Epidermal melanocyte (primary cell): ENCODE measurements around the gene FBXL13.
"Not testable (repeated sequence)": the region's sequence is repeated elsewhere in the genome, so short reads cannot be mapped to it uniquely, and the experiment has no call there.

Experiments used
- DNase-seq: peaks from one replicate; pipeline ENCODE4 v3.0.0; 2011; ENCODE audit warnings: low spot score; ENCODE audit not compliant: insufficient read length

Gene FBXL13

DNA sequence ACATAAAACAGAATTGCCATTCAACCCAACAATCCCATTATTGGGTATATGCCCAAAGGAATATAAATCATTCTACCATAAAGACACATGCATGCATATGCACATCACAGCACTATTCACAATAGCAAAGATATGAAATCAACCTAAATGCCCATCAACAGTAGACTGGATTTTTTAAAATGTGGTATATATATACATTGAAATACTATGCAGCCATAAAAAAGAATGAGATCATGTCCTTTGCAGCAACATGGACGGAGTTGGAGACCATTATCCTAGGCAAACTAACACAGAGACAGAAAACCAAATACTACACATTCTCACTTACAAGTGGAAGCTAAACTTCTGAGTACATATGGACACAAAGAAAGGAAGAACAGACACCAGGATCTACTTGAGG lies 51.0 kb downstream of the FBXL13 start:
- DNase-seq, result not testable (repeated sequence)

DNA sequence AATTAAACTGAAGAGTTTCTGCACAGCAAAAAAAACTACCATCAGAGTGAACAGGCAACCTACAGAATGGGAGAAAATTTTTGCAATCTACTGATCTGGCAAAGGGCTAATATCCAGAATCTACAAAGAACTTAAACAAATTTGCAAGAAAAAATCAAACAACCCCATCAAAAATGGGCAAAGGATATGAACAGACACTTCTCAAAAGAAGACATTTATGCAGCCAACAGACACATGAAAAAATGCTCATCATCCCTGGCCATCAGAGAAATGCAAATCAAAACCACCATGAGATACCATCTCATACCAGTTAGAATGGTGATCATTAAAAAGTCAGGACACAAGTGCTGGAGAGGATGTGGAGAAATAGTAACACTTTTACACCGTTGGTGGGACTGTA lies 53.1 kb downstream of the FBXL13 start:
- not testable (repeated sequence) for DNase-seq

DNA sequence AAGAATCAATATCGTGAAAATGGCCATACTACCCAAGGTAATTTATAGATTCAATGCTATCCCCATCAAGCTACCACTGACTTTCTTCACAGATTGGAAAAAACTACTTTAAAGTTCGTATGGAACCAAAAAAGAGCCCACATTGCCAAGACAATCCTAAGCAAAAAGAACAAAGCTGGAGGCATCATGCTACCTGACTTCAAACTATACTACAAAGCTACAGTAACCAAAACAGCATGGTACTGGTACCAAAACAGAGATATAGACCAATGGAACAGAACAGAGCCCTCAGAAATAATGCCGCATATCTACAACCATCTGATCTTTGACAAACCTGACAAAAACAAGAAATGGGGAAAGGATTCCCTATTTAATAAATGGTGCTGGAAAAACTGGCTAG lies 53.7 kb downstream of the FBXL13 start:
- not testable (repeated sequence) for DNase-seq

DNA sequence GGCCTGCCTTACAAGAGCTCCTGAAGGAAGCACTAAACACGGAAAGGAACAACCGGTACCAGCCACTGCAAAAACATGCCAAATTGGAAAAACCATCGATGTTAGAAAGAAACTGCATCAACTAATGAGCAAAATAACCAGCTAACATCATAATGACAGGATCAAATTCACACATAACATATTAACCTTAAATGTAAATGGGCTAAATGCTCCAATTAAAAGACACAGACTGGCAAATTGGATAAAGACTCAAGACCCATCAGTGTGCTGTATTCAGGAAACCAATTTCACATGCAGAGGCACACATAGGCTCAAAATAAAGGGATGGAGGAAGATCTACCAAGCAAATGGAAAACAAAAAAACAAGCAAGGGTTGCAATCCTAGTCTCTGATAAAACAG lies 56.3 kb downstream of the FBXL13 start:
- not testable (repeated sequence) for DNase-seq

DNA sequence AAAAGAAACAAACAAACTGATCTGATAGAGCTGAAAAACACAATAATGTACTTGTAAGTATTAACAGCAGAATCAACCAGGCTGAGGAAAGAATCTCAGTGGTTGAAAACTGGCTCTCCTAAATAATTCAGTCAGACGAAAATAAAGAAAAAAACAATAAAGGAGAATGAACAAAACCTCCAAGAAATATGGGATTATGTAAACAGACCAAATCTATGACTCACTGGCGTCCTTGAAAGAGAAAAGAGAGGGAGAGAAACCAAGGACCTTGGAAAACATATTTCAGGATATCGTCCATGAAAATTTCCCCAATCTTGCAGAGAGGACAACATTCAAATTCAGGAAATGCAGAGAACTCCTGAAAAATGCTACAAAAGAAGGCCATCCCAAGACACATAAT lies 62.9 kb downstream of the FBXL13 start:
- DNase-seq, result no peak

DNA sequence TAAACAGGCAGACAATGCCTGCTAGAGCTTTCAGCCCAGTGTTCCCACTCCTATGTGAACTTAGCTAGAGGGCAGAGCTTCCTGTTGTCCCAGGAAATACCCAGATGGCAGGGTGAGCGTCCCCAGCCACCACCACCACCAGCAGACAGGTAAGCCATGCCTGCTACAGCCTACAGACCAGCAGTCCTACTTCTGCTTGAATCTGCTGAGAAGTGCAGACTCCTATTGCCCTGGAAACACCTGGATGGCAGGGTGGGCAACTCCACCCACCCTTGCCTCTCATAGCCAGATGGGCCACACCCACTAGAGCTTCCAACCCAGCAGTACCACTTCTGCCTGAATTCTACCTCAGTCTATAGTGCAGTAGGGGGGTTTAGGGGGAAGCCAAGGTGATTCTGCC lies 64.4 kb downstream of the FBXL13 start:
- DNase-seq, result no peak

DNA sequence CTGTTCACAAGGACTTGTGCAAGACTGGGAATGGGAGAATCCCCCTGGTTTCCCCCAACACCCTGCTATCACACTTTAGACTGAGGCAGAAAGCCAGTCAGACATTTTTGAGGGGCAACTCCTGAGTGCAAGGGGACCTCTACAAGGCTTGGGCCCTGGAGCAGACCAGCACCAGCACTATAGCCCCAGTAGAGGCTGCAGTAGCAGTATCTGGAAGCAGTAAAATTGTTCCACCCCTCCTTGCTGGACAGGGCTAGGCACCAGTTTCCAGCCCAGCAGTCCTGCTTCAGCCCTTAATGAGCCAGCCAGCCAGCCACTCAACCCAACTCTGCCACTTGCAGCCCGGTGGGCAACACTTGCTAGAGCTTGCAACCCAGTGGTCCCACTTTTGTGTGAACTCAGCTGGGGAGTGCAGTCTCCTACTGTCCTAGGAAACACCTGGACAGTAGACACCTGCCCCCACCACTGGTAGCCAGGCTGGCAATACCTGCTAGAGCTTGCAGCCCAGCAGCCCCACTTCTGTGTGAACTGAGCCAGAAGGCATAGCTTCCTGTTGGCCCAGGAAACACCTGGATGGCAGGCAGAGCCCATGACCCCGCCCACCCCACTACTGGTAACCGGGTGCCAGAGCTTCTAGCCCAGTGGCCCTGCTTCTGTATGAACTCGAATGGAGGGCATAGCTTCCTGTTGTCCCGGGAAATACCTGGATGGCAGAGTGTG lies 65.0 kb downstream of the FBXL13 start:
- DNase-seq, result no peak

DNA sequence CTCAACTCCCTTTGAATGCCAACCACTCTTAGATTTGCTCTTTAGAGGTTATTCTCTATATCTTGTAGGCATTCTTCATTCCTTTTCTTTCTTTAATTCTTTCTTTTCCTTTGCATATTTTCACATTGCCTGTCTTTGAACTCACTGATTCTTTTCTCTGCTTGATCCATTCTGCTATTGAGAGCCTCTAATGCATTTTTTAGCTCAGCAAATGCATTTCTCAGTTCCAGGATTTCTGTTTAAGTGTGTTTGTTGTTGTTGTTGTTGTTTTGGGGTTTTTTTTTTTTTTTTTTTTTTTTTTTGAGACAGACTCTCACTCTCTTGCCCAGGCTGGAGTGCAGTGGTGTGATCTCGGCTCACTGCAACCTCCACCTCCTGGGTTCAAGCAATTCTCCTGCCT lies 71.6 kb downstream of the FBXL13 start:
- DNase-seq, result no peak

DNA sequence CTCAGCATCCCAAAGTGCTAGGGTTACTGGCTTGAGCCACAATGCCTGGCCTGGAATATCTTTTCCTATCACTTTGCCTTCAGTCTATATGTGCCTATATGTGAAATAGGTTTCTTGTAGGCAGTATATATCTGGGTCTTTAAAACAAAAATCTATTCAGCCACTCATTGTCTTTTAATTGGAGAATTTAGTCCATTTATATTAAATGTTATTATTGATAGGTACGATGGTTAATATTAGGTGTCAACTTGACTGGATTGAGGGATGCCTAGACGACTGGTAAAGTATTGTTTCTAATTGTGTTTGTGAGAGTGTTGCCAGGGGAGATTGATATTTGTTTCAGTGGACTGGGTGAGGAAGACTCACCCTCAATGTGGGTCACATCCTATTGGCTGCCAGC lies 73.4 kb downstream of the FBXL13 start:
- DNase-seq, result no peak

DNA sequence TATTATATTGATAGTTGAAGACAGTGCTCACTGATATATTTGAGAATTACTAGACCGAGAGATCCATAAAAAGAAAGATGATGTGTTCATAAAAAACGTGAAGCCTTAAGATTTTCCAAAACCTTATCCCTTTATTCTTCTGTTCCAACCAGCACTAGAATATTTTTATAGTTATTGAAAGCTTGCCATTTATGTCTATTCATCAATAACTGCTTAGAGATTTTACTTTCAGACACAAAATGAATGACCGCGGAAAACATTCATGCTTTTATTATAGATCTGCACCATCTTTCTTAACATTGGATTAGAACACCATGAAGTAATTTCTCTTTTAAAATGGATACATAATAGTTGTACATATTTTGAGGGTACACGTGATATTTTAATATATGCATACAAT lies 77.6 kb downstream of the FBXL13 start:
- no peak for DNase-seq

DNA sequence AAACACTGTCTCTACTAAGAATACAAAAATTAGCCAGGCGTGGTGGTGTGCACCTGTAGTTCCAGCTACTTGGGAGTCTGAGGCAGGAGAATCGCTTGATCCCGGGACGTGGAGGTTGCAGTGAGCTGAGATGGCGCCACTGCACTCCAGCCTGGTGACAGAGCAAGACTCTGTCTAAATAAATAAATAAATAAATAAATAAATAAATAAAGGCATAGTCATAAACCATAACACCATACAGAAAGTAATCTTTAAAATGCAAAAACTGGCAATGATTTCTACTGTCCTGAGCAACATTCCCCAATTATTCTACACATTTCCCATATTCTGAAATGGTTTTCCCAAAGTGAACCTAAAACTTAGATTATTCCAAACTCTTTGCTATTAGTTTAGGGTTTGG lies 79.0 kb downstream of the FBXL13 start:
- DNase-seq, result not testable (repeated sequence)

DNA sequence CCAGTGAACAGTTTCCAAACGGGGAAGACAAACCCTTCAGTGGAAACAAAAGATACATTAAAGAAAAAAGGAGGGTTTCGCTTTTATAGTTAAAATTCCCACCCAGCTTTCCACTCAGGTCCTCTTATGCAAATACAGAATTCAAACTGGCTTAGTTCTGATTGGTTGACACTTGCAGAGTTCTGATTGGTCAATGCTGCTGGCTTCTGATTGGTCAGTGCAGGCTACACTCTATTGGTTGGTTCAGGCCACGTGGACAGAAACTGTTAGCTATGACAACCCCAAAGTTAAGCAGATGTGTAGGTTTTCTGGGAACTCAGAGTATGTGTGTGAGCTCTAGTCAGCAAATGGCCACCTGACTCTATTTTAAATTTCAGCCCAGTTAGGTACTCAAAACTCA lies 80.0 kb downstream of the FBXL13 start:
- no peak for DNase-seq

DNA sequence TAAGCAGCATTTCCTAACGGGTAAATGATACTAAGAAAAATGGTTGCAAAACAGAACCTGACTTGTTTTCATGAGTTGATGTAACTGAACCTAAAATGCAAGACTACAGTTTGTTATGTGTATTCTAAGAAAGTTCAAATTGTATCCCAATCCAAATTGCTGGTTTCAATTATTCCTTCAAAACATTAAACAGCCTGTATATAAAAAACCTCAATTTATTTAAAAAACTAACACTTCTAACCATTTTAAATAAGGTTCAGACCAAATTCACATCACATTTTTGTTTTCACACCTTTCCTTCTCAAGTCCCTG lies 80.9 kb downstream of the FBXL13 start:
- no peak for DNase-seq

DNA sequence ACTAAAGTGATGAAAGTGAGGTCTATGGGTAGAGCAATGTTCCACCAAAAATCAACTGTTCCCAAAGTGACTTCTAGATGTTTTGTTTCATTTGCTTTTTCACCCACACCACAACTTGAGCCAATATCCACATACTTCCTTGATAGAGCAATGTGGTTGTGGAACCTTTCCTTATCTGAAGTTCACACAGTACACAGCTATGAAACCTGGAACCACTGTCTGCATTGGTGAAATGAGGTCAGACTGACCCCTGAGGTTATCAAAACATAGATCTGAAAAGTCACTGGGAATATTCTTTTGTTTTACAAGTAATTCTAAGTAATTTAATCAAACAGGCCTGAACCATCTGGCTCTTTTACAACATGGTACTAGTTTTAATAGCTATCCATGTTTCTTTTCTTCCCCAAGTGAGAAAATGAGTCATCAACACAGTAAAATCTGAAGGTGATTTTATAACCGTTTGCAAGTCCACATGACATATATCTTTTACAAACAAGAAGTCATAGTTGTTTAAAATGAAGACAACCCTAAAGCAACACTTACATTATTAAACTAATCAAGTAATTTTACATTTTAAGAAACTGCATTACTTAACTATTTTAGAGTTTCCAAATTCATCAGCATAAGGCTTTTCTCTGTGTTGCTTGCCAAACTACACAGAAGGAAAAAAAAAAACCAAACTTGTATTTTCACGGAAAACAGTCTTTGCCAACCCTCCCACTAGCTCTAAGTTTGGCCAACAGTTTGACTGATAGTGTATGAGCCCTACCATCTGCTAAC lies 81.5 kb downstream of the FBXL13 start:
- no peak for DNase-seq

DNA sequence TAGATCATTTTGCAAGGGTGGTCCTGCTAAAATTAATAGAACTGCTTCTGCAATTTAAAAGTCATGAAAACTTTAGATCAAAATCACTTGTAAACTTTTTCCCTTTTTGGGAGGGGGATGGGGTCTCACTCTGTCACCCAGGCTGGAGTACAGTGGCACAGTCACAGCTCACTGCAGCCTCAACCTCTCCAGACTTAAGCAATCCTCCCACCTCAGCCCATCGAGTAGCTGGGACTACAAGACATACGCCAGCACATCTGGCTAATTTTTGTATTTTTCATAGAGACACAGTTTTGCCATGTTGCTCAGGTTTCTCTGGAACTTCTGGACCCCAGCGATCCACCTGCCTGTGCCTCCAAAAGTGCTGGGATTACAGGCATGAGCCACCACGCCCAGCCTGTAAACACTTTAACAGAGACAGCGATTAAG lies 82.1 kb downstream of the FBXL13 start:
- no peak for DNase-seq

DNA sequence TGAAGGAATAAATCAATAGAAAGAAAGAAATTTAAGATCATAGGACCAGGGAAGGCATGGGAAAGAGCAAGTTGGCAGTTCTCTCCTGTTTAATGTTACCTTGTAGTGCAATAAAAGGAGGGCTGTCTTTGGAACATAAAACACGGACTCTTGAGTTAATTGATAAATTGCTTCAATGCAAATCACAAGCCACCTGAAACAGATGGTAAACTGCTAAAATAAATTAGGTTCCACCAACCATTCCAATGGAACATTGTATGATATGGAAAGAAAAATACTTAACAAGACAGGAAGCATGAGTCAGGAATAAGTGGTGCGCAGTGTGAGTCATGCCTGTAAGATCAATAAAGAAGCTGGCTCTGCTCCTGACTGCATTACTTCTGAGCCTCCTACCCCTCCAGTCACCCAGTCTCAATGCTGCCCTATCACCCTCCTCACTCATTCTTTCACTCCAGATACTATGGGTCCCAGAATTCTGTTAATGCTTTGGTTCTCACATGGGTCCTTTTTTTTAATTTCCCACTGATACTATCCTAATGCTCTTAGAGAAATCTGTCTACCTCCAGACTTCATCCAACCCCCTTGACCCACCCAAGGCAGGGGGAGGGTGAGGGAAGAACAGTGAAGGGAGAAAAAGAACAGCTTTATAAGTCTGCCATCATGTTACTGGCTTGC lies 82.9 kb downstream of the FBXL13 start:
- peak; percentile 29 for DNase-seq

DNA sequence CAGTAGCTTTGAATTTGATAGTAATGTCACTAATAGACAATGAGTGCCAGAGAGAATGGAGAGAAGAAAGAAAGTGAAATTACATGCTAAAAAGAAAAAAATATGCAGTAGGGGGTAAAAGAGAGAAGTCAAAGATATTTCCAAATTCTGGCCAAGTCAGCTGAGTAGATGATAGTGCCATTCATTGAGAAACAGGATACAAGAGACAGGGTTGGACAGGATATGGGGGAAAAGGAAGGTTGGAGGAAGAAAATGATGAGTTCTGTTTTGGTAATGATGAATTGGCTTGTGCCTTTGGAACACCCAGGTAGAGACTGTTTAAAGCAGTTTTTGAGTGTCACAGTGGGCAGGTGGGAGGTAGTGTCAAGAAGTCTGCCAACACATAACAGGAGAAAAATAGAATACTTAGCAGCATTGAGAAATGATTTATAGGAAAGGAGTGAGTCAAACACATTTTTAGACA lies 83.5 kb downstream of the FBXL13 start:
- no peak for DNase-seq

DNA sequence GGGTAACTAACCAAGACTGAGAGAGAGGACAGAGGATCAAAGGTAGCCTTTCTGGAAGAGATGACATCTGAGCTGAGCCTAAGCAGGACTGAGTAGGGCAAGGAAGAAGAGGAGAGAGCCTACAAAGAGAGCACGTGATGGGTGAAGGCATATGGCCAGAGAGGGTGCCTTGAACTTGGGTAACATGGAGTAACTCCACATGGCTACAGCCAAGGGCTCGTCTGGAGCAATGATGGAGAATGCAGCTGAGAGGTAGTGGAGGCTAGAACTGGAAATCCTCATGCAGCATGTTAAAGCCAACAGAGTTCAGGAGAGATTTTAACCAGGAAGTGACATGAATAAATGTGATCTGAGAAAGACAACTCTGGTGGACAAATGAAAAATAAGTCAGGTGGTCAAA lies 84.0 kb downstream of the FBXL13 start:
- no peak for DNase-seq

DNA sequence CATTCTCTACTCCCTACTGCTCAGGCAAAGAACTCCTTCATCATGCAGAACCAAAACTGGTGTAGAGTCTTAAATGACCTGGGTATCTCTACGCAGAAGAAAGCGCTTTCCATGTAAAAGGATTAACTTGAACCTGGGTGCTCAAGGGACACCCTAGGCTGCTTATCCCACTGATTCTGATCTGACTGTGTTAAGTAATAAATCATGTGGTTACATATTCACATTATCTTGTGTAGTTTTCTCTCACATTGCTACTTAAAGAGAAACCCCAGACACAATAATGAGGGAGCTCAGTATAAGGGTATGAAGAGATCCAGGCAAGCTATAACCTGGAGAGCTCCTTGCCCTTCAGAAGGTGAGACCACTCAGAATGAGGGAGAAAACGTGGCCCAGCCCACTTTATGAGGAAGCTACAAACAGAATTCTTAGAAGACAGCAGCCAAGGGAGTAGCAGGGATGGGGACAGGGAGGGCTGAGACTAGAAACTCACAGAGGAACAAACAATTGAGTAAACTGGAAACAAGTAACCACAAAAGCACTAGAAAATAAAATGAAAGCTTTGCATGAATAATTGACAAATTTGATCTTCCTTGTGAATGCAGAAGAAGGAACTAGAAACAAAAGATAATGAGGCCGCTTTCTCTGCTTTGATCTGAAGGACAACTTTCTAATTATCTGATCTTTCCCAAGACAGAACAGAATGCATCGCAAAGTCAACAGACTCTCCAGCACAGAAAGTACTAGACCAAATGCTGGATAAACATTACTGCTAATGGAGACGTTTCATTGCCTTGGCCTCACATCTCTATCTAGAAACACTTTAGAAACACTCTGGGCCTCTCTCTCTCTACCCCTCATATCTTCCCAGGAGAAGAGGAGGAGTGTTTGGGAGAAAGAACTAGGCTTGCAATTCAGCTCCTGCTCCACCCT lies 85.7 kb downstream of the FBXL13 start:
- DNase-seq, result no peak

DNA sequence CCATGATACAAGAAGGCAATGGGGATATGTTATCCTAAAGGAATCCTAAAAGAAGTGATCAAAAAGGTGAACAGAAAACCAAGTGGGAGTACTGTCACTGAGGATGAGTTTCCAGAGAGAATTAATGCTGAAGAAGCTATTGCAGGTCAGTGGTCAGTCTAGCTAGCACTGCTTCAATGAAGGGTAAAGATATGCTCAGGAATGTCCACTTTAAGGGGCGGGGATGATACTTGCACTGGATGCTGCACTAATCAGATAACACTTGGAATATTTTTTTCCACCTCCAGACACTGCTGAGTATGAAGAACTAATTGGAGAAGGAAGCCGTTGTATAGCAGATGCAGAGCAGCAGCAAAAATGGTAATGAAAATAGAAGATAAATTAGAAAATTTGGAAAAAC lies 86.5 kb downstream of the FBXL13 start:
- DNase-seq, result no peak

DNA sequence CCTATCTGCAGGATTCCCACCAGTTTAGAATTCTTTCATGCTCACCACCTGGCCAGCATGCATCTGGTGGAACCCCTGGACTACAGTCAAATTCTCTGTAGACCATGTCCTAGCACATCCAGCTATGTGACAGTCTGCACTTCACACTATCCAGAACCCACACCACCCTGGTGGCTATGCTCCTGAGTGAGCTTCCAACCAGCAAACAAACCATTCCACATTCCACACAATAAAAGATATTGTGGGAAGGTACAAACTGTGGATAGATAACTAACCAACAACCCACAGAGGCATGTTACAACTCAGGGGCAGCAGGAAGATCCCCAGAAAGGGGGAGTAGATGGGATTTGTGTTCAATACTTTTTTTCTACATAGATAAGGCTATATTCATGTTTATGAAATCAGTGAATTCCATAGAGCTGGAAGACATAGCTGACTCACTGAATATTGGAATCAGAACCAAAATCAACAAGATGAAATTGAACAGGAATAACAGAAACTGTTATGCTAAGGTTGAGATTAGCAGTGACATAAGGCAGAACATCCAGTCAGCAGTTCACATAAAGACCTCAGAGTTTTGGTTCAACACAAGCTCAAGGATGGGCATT lies 89.3 kb downstream of the FBXL13 start:
- DNase-seq, result no peak
